Measurements from ENCODE around the gene PXN.

Gene PXN

DNA sequence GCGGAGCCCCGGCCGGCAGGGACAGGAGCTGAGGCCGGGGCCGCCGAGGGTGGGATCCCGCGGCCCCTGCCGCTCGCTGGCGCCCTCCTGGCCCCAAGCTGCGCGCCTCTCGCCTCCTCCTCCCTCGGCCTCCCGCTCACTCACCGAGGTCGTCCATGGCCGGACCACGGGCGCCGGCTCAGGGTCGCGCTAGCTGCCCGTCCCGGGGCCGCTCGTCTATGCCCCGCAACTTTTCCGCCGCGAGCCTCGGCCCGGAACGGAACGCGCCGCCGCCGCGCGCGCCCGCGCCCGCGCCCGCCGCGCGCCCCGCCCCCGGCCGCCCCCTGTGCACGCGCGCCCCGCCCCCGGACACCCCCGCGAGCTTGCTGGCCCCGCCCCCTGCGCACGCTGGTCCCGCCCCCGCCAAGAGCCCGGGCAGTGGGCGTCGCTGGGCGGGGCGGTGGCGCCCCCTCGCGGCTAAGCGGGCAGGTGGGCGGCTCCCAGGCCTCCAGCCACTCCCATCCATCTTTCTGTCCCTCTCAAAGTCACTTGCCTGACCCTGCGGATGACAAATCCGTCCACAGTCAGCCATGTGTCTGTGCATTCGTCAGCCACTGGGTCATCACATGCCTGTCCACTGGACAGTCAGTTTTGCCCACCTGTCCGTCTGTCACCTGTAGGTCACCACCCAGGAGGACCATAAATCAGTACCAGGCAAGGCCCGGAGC lies at the start of gene PXN:
PXN (minus strand) TSS at position 258 of the 707 bp plus-strand sequence; CDS start at position 157, 101 bp downstream.
- no peak for DNase-seq (ENCODE audit: low read depth)

DNA sequence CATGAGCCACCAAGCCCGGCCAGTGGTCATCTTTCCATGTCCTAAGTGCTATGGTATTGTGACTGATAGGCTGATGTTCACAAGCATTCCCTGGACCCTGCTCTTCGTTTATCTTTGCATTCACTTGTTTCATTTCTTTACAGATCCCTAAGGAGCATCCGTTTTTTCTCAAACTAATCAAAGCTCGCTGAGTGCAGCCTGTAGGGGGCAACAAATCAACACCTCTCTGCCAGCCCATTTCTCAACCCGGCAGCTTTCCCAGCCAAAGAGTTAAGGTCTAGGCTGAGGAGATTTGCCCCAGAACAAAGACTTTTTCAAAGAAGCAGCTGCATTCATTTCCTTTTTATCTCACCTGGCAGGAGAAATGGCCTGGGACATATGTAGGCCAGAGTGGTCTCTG lies 48.7 kb upstream of the PXN start:
- DNase-seq (ENCODE audit: low read depth): no peak

DNA sequence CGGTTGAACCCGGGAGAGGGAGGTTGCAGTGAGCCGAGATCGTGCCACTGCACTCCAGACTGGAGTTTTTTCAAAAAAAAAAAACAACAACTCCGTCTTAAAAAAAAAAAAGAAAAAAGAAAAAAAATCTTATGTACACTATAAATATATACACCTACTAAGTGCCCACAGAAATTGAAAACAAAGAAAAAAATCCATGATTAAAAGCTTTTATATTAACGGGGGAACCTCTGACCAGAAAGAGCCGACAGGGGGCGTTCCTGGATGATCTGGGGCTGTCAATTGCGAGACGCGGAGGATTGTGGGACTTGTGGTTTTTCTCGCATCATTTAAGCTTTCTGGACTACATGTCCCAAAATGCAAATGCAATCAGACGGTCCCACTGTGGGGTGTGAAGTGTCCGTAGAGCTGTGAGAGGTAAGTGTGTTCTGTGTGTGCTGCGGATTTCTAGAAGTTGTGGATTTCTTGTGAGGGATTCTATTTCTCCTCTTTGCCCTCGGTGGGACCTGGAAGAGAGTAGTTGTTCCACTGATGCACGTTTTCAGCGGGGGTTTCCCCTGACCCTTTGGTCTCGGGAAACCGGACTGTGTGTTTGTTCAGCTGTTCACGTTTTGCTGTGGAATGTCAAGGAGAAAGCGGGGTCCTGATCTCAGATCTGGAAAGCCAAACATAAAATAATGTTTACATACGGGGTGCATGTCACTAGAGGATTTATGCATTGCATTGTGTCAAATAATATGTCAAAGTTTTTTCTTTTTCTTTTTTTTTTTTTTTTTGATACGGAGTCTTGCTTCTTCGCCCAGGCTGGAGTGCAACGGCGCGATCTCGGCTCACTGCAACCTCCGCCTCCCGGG lies 36.7 kb upstream of the PXN start, which contains the start of gene SIRT4:
SIRT4 (plus strand) TSS at position 360 of the 854 bp plus-strand sequence. CDS start 1,241 bp downstream, outside the sequence.
- DNase-seq (ENCODE audit: low read depth): peak; percentile 87

DNA sequence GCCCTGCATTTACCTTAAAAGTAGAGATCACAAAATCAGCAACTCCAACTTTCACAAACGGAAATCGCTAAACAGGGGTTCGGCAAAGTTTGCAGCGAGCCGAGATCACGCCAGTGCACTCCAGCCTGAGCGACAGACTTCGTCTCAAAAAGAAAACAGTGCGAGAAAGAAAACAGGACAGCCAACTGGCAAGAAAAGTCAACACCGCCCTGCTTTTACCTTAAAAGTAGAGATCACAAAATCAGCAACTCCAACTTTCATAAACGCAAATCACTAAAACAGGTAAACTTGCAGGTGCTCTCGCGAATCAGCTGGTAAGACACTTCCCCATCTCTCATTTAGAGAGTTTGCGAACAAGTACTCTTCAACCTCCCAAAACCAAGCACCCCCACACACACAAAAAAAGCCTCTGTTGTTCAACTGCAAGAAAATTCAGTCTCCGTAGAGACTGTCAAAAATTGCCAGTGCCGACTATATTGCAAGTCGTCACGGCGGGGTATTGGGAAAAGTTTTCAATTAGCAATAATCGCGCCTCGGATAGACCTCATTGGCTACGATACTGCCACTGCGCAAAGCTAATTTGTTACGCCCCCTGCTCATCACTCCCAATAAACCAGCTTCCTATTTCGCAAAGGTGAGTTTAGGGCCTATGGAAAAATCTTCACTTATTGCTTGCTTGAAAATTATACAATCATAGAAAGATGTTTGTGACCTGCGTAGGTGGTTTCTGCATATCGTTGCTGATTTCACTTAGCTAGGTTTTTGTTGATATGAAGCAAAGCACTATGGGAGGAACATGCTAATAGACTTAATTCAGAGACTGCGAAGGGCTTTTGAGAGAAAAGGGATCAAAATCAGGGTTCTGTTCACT lies 27.4 kb upstream of the PXN start, which contains the start of gene RNU4-1:
RNU4-1 (minus strand) TSS at position 577 of the 871 bp plus-strand sequence.
- DNase-seq (ENCODE audit: low read depth): peak; percentile 91

DNA sequence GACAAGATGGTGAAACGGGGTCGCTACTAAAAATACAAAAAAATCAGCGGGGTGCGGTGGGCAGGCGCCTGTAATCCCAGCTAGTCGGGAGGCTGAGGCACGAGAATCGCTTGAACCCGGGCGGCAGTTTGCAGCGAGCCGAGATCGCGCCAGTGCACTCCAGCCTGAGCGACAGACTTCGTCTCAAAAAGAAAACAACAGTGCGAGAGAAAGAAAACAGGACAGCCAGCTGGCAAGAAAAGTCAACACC lies 26.8 kb upstream of the PXN start:
- DNase-seq (ENCODE audit: low read depth): no peak

DNA sequence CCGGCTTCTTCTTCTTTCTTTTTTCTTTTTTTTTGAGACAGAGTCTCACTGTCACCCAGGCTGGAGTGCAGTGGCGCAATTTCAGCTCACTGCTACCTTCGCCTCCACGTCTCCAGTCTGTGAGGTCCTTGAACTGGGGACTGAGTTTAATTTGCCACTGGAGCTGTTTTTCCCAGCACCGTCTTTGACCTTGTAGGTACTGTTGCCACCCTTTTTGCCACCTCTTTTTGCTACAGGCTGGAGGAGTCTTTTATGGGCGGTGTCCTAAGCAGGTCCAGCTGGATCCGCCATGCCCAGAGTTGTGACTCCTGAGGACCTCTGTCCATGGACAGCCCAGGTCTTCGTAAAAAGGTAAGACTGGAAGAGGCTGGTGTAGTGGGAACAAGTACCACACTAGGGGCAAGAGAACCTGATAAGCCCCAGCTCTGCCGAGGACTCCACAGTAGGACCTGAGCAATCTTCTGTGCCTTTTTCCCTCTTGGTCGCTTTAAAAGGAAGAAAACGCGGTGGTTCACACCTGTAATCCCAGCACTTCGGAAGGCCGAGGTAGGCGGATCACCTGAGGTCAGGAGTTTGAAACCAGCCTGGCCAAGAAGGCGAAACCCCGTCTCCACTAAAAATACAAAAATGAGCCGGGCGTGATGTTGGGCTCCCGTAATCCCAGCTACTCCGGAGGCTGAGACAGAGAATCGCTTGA lies 25.2 kb upstream of the PXN start:
- no peak for DNase-seq (ENCODE audit: low read depth)

DNA sequence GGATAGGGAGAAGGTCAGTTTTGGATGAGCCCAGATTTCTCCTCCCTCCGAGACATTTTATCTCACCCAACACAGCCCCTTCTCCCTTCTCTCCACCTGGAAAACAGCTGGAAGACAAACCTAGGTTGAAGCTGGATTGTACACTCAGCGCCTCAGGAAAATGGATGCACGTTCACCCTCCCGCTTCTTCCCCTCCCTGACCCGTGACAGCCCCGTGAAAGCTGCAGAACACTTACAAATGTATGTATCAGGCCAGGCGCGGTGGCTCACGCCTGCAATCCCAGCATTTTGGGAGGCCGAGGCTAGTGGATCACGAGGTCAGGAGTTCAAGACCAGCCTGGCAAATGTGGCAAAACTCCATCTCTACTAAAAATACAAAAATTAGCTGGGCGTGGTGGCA lies 22.0 kb upstream of the PXN start:
- no peak for DNase-seq (ENCODE audit: low read depth)

DNA sequence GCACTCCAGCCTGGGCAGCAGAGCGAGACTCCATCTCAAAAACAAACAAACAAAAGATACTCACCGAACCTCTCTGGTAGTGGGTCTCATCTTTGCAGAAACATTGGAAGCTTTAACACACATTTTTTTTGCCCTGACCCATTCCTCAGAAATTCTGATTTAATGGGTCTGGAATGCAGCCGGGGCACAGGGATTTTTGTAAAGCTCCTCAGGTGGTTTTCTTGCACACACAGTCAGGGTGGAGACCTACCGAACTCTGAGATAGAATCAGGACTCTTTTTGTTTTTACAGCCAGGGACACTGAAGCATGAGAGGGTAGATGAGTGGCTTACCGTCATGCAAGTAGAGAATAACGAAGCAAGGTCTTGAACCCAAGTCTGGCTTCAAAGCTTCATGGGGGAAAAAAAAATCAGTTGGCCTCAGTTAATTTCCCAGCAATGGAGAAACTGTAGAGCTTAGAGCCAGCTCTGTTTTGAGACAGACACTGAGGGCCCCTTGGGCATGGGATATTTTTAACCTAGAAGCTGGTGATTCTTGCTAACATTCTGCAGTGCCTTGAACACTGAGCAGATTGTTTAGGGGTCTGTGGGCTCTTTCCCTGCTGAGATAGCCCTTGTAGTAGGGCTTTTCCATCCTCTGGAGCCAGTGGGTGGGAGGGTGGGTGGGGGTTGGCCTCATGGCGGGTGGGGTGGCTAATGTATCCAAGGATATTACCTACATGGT lies 21.4 kb upstream of the PXN start:
- DNase-seq (ENCODE audit: low read depth): no peak

DNA sequence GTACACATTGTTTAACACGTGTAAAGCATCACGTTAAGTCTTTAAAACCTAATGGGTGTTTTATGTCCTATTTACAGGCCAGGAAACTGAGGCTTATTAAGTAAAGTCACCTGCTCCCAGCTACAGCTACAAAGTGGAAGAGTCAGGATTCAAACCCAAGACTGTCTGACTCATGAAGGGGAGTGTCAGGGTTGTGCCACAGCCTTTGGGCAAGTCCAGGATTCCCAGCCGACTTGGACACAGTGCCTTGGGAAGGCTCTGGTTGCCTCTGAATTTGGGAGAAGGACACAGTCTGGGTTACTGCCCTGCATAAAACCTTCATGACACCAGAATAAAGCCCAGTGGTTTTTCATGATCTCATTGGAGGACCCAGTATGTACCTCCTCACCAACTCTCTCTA lies 18.9 kb upstream of the PXN start:
- DNase-seq (ENCODE audit: low read depth): no peak

DNA sequence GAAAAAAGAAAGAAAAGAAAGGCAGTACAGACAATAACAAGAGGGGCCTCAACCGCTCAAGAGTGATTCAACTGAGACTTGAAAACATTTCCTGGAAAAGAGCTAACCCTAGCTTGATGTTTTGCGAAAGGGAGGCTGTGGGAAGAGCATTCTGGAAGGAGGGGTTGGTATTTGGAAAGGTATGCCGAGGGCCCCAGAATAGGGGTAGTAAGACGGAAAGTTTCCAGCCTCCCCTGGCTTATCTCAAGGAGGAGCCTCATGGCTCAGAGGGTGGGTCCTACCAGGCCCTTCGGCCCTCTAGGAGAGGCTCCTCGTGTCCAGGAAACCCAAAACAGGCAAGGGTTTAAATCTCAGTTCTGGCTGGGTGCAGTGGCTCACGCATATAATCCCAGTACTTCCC lies 17.8 kb upstream of the PXN start:
- no peak for DNase-seq (ENCODE audit: low read depth)

DNA sequence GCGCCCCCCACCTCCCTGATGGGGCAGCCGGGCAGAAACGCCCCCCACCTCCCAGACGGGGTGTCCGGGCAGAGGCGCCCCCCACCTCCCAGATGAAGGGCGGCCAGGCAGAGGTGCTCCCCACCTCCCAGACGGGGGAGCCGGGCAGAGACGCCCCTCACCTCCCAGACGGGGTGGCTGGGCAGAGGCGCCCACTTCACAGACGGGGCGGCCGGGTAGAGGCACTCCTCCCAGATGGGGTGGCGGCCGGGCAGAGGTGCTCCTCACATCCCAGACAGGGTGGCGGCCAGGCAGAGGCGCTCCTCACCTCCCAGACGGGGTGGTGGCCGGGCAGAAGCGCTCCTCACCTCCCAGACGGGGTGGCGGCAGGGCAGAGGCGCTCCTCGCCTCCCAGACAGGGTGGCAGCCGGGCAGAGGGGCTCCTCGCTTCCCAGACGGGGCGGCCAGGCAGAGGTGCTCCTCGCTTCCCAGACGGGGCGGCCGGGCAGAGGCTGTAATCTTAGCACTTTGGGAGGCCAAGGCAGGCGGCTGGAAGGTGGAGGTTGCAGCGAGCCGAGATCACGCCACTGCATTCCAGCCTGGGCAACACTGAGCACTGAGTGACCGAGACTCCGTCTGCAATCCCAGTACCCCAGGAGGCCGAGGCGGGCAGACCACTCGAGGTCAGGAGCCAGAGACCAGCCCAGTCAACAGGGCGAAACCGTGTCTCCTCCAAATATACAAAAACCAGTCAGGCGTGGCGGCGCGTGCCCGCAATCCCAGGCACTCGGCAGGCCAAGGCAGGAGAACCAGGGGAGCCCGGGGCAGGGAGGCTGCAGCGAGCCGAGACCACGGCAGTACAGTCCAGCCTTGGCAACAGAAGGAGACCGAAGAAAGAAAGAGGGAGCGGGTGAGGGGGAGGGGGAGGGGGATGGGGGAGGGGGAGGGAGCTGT lies 12.9 kb upstream of the PXN start:
- no peak for DNase-seq (ENCODE audit: low read depth)

DNA sequence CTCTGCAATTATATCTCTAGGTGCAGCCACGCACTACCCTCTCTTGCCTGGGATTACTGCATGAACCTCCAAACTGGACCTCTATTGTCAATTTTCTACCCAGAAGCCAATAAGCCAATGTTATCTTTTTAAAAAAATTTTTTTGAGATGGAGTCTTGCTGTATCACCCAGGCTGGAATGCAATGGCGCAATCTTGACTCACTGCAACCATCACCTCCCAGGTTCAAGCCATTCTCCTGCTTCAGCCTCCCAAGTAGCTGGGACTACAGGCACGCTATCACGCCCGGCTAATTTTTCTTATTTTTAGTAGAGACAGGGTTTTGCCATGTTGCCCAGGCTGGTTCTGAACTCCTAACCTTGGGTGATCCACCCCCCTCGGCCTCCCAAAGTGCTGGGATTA lies 11.2 kb upstream of the PXN start:
- no peak for DNase-seq (ENCODE audit: low read depth)

DNA sequence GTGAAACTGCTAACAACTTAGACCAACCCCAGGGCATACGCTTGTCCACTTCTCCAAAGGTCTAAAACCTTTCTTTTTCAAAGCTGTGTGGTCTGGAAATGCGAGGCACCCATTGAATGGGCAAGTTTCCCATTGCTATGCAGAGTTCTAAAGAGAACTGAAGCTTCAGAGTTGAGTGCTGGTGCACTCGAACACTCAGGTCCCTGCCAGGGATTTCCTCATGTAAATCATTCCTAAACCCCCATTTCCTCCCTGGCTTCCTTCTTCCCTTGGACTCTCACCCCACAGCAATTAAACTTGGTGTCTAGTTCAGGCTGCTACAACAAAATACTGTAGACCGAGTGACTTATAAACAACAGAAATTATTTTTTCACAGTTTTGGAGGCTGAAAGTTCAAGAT lies 2.2 kb upstream of the PXN start:
- DNase-seq (ENCODE audit: low read depth): no peak

DNA sequence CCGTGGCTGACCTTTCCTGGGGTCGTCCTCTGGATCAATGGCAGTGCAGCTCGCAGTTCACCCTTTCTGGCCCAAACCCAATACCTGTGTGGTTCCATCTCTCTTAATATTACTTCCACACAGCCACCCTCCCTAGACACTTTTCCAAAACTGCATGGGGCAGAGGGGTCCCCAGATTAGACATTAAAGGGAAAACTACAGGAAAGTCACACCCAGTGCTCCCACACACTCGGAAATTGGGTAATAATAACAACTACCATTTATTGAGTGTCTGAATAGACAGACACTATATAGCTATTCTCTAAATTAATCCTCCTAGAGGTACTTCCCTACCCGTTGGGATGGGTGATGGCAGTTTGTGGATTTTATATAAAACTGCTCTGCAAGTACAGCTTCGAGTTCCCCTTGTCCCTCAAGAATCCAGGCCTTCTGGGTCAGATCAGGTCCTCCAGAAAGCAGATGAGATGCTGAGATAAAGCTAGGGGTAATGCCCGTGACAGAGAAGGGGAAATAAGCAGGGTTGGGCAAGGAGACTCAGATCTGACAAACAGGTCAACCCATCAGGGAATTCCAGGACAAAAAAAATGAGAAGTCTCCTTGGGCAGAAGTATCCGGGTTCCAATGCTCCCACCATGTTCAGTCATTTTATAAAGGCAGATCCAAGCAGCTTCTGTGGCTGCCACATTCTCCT lies 795 bp upstream of the PXN start:
- no peak for DNase-seq (ENCODE audit: low read depth)

DNA sequence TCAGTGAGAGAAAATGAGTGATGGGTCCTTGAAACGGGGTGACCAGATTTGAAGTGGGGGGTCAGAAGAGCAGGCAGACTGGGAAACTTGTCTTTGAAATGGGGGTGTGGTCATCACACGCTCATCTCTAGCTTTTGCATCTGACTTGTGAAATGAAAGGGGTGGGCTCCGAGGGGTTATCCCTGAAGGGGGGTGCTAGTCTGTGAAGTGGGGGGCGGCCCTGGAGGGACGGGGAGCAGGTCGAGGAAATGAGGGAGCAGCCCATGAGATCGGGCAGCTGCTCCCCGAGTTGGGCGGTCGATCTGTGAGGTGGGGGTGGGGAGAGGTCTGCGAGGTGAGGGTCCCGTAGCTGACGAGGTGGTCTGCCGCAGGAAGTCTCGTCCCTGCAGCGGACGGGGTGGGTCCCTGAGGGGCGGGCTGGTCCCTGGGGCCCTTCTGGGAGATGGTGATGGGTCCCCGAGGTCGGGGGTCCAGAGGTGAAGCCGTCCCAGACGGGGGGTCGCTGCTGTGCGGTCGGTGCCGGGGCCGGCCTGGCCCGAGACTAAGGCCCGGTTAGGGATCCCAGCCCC lies 542 bp downstream of the PXN start:
- no peak for DNase-seq (ENCODE audit: low read depth)

DNA sequence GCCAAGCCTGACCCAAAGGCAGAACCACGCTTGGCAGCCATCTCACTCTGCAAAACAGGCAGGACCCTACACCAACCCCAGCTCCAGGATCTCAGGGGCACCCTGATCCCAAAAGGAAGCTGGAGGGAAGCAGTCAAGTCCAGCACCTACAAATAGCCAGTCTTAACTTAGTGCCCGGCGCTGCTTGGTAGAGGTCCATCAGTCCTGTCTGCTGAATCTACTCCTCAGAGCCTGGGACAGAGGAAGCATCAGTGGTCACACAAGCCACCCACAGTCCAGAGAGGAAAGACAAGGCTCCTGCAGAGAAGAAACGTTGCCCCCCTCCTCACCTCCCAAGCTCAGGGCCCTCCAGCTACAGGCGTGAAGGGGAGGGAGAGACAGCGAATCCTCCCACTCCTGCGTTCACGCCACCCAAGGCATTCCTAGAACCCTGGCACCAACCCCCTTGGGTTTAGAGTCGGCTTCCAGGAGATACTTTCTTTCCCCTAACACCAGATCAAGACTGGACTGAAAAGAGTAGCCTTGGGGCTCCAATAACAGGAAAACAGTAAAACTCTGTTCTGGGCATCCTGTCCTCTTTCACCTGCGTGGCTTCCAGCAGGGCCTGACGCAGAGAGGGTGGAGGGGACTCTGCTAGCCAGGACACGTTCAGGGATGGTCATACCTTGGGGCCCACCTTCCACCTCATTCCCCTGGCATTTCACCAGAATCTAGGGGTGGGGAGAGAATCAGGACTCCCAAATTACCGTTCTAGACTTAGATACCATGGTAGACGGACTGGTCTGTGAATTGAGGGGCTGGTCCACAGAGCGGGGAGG lies 1.2 kb downstream of the PXN start:
- DNase-seq (ENCODE audit: low read depth): no peak

DNA sequence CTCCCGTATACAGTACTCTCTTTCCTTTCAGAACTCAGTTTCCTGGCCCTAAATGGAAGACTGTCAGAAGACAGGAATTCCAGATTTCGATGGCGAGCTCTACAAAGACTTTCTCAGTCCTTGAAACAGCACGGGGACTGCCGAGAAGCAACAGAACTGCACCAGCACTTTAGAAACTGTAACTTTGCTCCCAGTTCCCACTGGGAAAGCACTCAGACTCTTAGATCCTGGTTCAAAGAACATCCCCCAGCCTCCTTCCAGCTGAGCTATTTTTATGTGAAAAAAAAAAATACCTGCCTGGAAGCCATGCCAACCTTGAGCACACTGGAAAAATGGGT lies 1.8 kb downstream of the PXN start:
- no peak for DNase-seq (ENCODE audit: low read depth)

Measured in non-pigmented ciliary epithelial cell (primary cell).